Smooth muscle cell of bladder (primary cell): ENCODE data around the gene SPATA32. TPM values are rescaled to one million over a fixed set of nuclear protein-coding genes. Genes with fewer than 3 reads are reported as not detected.

Experiments
- total RNA-seq: library from RNA; depleted of rRNA; stranded (reverse); fragments of >200 nt; gene quantifications from 2 replicates; pipeline ENCODE4 v1.2.3, GENCODE V29; 2014

SPATA32 gene
- 0.09 and 0.14 TPM in 2 replicates for total RNA-seq

GRCh38 chr17:45261577-45262515 lies at the start of gene SPATA32:
TSS of gene SPATA32 (minus strand) at chr17:45262094. CDS start at chr17:45262016, 78 bp downstream.

GRCh38 chr17:45221081-45222013 lies 40.5 kb downstream of the SPATA32 start, which contains the start of gene FMNL1:
TSS of gene FMNL1 (plus strand) at chr17:45221885. CDS start at chr17:45222125, 240 bp downstream.

Other genes starting within 250 kb of the SPATA32 start
- gene DCAKD, start 210.5 kb downstream of the SPATA32 start, total RNA-seq = 23.9 and 30.6 TPM in 2 replicates
- 64.7 and 94.2 TPM in 2 replicates for gene NMT1, start 200.8 kb downstream of the SPATA32 start, total RNA-seq
- gene PLCD3, start 129.6 kb downstream of the SPATA32 start, total RNA-seq = 21.3 and 21.7 TPM in 2 replicates
- 8.1 and 9.3 TPM in 2 replicates for gene ACBD4, start 126.4 kb downstream of the SPATA32 start, total RNA-seq
- 6.0 and 14.9 TPM in 2 replicates for gene HEXIM1, start 113.6 kb downstream of the SPATA32 start, total RNA-seq
- gene HEXIM2, start 100.2 kb downstream of the SPATA32 start, total RNA-seq = 7.3 and 10.7 TPM in 2 replicates
- 7.9 and 11.8 TPM in 2 replicates for gene FMNL1, start 40.2 kb downstream of the SPATA32 start, total RNA-seq
- gene MAP3K14, start 54.9 kb upstream of the SPATA32 start, total RNA-seq = 1.7 and 2.2 TPM in 2 replicates
- gene ARHGAP27, start 170.8 kb upstream of the SPATA32 start, total RNA-seq = 0.71 and 2.2 TPM in 2 replicates
- 10.7 and 18.9 TPM in 2 replicates for gene PLEKHM1, start 228.6 kb upstream of the SPATA32 start, total RNA-seq